GM20000 (cell line): ENCODE measurements around the gene VAV3.
A peak's percentile ranks its signal among the peaks of the same experiment; 100 is the strongest.

Source experiments
- DNase-seq: peaks from one replicate; pipeline ENCODE4 v3.0.0; 2012; ENCODE audit warnings: low spot score
- CTCF ChIP-seq: IDR thresholded peaks from 2 replicates; pipeline ENCODE4 v1.5.1; 2012; ENCODE audit warnings: mild to moderate bottlenecking, control low read depth; ENCODE audit errors: extremely low read depth, missing control alignments

VAV3 gene

DNA sequence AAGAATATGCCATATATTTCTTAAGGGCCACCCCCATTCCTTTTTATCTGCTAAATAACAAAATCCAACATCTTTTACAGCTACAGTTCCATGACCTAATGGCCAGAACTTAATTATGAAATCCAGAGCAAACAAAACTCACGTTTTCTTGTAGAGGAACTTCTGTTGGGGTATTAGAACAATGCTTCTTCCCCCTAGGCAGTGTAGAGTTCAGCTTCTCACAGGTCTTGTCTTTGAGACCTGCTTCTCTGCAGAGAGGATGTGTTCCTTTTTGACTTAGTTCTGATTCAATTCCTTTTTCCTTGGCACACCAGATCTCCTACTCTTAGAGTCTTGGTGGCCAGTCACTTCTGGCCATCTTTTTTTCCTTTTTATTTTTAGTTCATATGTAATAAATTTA is 22.2 kb downstream of the VAV3 start:
- no peak for TF ChIP-seq CTCF
- no peak for DNase-seq

DNA sequence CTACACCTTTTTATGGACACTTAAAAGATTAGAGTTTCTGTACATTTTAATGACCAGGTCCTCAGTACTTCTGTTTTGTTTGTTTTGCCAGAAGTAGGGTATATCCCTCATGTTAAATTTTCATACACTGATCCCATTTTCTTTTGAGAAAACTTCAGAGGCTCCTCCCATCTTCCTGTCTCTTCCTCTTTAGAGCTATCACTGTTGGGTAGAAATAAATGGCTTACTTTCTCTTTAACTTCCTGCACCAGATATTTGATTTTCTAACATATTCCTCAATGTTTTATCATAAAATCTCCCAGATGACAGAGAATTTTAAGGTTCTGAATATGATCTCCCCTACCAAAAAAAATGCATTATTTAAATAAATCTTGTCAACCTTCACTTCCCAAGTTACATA is 23.4 kb downstream of the VAV3 start:
- no peak for DNase-seq

DNA sequence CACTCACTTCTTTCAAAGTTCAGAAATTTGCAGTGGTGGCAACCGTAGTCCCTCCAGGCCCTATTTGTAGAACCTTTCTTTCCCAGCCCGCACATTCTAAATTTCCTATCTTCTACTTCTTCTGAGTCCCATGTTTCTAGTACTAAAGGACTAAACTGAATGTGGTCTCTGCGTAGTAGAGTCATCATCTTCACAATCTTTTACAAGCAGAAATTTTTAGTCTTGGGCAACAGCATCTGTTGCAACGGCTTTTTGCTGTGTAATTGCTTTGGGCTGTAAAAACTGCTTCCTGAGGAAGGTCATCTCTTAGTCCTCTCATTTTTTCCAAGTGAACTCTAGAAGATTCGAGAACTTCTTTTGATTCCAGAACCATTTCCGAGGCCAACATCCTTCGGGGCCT is 23.9 kb downstream of the VAV3 start:
- no peak for DNase-seq
- TF ChIP-seq CTCF = no peak

More for the DNA sequence above, 23.4 kb downstream of the VAV3 start:
- TF ChIP-seq CTCF = no peak

- TF ChIP-seq CTCF = no peak
- DNase-seq = no peak
Measured at GRCh38 chr1:107940701-107941100, 24.3 kb downstream of the VAV3 start.

- DNase-seq = no peak
- no peak for TF ChIP-seq CTCF
Measured at GRCh38 chr1:107940017-107940577, 24.9 kb downstream of the VAV3 start.

GRCh38 chr1:107939256-107939655 is 25.7 kb downstream of the VAV3 start:
- no peak for DNase-seq
- TF ChIP-seq CTCF = no peak

GRCh38 chr1:107936498-107937481 is 28.2 kb downstream of the VAV3 start:
- peak; percentile 31 for DNase-seq

More at GRCh38 chr1:107936498-107937481, 28.2 kb downstream of the VAV3 start:
- no peak for TF ChIP-seq CTCF
